Keratinocyte (primary cell): ENCODE measurements around the gene PI3. TPM values are rescaled to one million over a fixed set of nuclear protein-coding genes. Genes with fewer than 3 reads are reported as not detected.

Experiments used
- DNase-seq: peaks from one replicate; pipeline ENCODE4 v3.0.0-alpha.2; 2011; ENCODE audit warnings: low read depth, missing footprints, low spot score
- FAIRE-seq: peaks from 2 replicates; lab custom pipeline; 2011; peaks lifted over from hg19 to GRCh38; lab: Jason Lieb, UNC
- H2AFZ ChIP-seq: 2 replicates; pipeline ENCODE4 v1.6.0; 2012; ENCODE audit warnings: low read length, control low read depth, inconsistent platforms; ENCODE audit not compliant: control insufficient read depth
- H3K27ac ChIP-seq: 2 replicates; pipeline ENCODE4 v1.5.1; 2011; ENCODE audit warnings: low read length; ENCODE audit not compliant: control insufficient read depth, insufficient read depth
- H3K27me3 ChIP-seq: 3 replicates; pipeline ENCODE4 v1.6.0; 2011; ENCODE audit warnings: low read length; ENCODE audit not compliant: control insufficient read depth, insufficient read depth; ENCODE audit errors: extremely low read depth
- H3K36me3 ChIP-seq, 2 experiments: 2 replicates in 1 of 2; 3 replicates in 1 of 2; pipeline ENCODE4 v1.5.1; 2011; ENCODE audit warnings: low read length in 2 of 2, mild to moderate bottlenecking in 1 of 2; ENCODE audit not compliant: control insufficient read depth in 2 of 2, insufficient read depth in 2 of 2; ENCODE audit errors: extremely low read depth in 1 of 2
- H3K4me1 ChIP-seq: 3 replicates; pipeline ENCODE4 v1.5.1; 2011; ENCODE audit warnings: low read length; ENCODE audit not compliant: control insufficient read depth, insufficient read depth; ENCODE audit errors: extremely low read depth
- H3K4me2 ChIP-seq: 3 replicates; pipeline ENCODE4 v1.6.0; 2011; ENCODE audit warnings: low read depth, low read length; ENCODE audit not compliant: control insufficient read depth, insufficient read depth; ENCODE audit errors: extremely low read depth
- H3K4me3 ChIP-seq, 3 experiments: fragments of 200-600 bp in 1 of 3; sonication (generic) in 1 of 3; 2 replicates in 2 of 3; 3 replicates in 1 of 3; pipeline ENCODE4 v1.5.1; 2011 to 2016; ENCODE audit warnings: low read length in 3 of 3, mild to moderate bottlenecking in 3 of 3, control low read depth in 2 of 3, inconsistent platforms in 1 of 3, low read depth in 1 of 3, mixed read lengths in 1 of 3, mixed run types in 1 of 3, moderate library complexity in 1 of 3; ENCODE audit not compliant: control insufficient read depth in 2 of 3, insufficient read depth in 2 of 3; ENCODE audit errors: extremely low read depth in 1 of 3
- H3K79me2 ChIP-seq: 2 replicates; pipeline ENCODE4 v1.6.0; 2012; ENCODE audit warnings: low read length; ENCODE audit not compliant: control insufficient read depth, insufficient read depth
- H3K9ac ChIP-seq: 3 replicates; pipeline ENCODE4 v1.6.0; 2011; ENCODE audit warnings: low read length; ENCODE audit not compliant: control insufficient read depth, insufficient read depth; ENCODE audit errors: extremely low read depth
- H3K9me1 ChIP-seq: 3 replicates; pipeline ENCODE4 v1.6.0; 2011; ENCODE audit warnings: low read length; ENCODE audit not compliant: control insufficient read depth, insufficient read depth; ENCODE audit errors: extremely low read depth
- H3K9me3 ChIP-seq: 2 replicates; pipeline ENCODE4 v1.5.1; 2012; ENCODE audit warnings: low read depth, low read length; ENCODE audit not compliant: control insufficient read depth
- H4K20me1 ChIP-seq: 3 replicates; pipeline ENCODE4 v1.6.0; 2011; ENCODE audit warnings: low read length; ENCODE audit not compliant: control insufficient read depth, insufficient read depth; ENCODE audit errors: extremely low read depth
- CTCF ChIP-seq, 3 experiments: IDR thresholded peaks in 1 of 3; conservative IDR thresholded peaks in 1 of 3; optimal IDR thresholded peaks in 1 of 3; 2 replicates in 2 of 3; 3 replicates in 1 of 3; pipeline versions ENCODE3 to v1.5.1; 2011; ENCODE audit warnings: low read length in 3 of 3, mild to moderate bottlenecking in 3 of 3, moderate library complexity in 2 of 3, control low read depth in 1 of 3, inconsistent platforms in 1 of 3; ENCODE audit not compliant: insufficient read depth in 2 of 3; ENCODE audit errors: extremely low read depth in 1 of 3
- EZH2 ChIP-seq: IDR thresholded peaks from one replicate; pipeline ENCODE4 v1.6.1; 2012; ENCODE audit warnings: inconsistent platforms, mild to moderate bottlenecking, low read length, moderate library complexity
- dilution Hi-C: fragments of 300-500 bp; cut with MboI; formaldehyde crosslinking; loops from one replicate; pipeline ENCODE4 v1.7.0; 2020; ENCODE audit warnings: low sequenced_read_pairs; ENCODE audit not compliant: extremely low pct_ligation_motif_present
- polyA plus RNA-seq, 5 experiments: library from polyadenylated mRNA; depleted of rRNA in 3 of 5; stranded (reverse) in 3 of 5; stranded (forward) in 1 of 5; unstranded in 1 of 5; fragments of >200 nt; gene quantifications; 1 replicate in 1 of 5; 2 replicates in 3 of 5; 3 replicates in 1 of 5; pipeline versions ENCODE4 v1.2.1 to v1.2.3, GENCODE V29; 2011 to 2012; ENCODE audit warnings: missing spikeins in 2 of 5, low read depth in 1 of 5, low replicate concordance in 1 of 5

The PI3 gene
- polyA plus RNA-seq, 1 donor (not counting 4 experiments of a cell fraction or from before 2014, with no cell fraction given) = 71.1 TPM

- no peak for TF ChIP-seq EZH2
- TF ChIP-seq CTCF (optimal IDR thresholded peaks at IDR 0.05 in 1 of 3, IDR thresholded peaks at IDR 0.05 in 1 of 3, conservative IDR thresholded peaks at IDR 0.05 in 1 of 3; ENCODE audit: extremely low read depth in 1 of 3, insufficient read depth in 2 of 3, low read length in 3 of 3) = no peak
- dilution Hi-C loops = no loop called here
- no peaks in the 10 kb centered on the region for H4K20me1 ChIP-seq
- H3K4me2 ChIP-seq = no peak overlapping the region
- no peaks in the 10 kb centered on the region for H3K9me1 ChIP-seq
- FAIRE-seq = no peak
- H3K36me3 ChIP-seq = no peaks in the 10 kb centered on the region
- no peak overlapping the region for H2AFZ ChIP-seq
- no peak for DNase-seq
- no peaks in the 10 kb centered on the region for H3K27me3 ChIP-seq
- peaks cover 6% of the 10 kb centered on the region for H3K4me1 ChIP-seq
- no peak overlapping the region for H3K27ac ChIP-seq
- H3K4me3 ChIP-seq = no peak overlapping the region
- H3K9ac ChIP-seq = no peak overlapping the region
- H3K9me3 ChIP-seq = no peaks in the 10 kb centered on the region
- no peaks in the 10 kb centered on the region for H3K79me2 ChIP-seq
Measured at GRCh38 chr20:45140836-45141235, 33.9 kb upstream of the PI3 start.

- no peaks in the 10 kb centered on the region for H4K20me1 ChIP-seq
Measured at GRCh38 chr20:45149062-45149461, 25.6 kb upstream of the PI3 start.

GRCh38 chr20:45152405-45152804 is 22.3 kb upstream of the PI3 start:
- Histone ChIP-seq H3K36me3 (no peaks in the 10 kb centered on the region), H3K9me1 (no peaks in the 10 kb centered on the region), H3K9me3 (no peaks in the 10 kb centered on the region), H3K4me3 (no peak overlapping the region), H2AFZ (no peak overlapping the region), H3K4me2 (no peak overlapping the region), H3K27ac (no peak overlapping the region), H3K79me2 (no peaks in the 10 kb centered on the region), H4K20me1 (no peaks in the 10 kb centered on the region), H3K27me3 (peaks cover 5% of the 10 kb centered on the region), H3K9ac (no peak overlapping the region), H3K4me1 (peaks cover under 1% of the 10 kb centered on the region)
- dilution Hi-C loops = no loop called here
- TF ChIP-seq EZH2 (no peak), CTCF (optimal IDR thresholded peaks at IDR 0.05 in 1 of 3, IDR thresholded peaks at IDR 0.05 in 1 of 3, conservative IDR thresholded peaks at IDR 0.05 in 1 of 3; ENCODE audit: extremely low read depth in 1 of 3, insufficient read depth in 2 of 3, low read length in 3 of 3) (no peak)
- DNase-seq = no peak
- no peak for FAIRE-seq

More at GRCh38 chr20:45149062-45149461, 25.6 kb upstream of the PI3 start:
- Histone ChIP-seq H3K36me3 (no peaks in the 10 kb centered on the region), H3K27ac (no peak overlapping the region), H3K9me3 (no peaks in the 10 kb centered on the region), H3K9ac (no peak overlapping the region), H2AFZ (no peak overlapping the region), H3K4me2 (no peak overlapping the region), H3K9me1 (no peaks in the 10 kb centered on the region), H3K4me1 (no peaks in the 10 kb centered on the region), H3K4me3 (no peak overlapping the region), H3K27me3 (peaks cover 10% of the 10 kb centered on the region), H3K79me2 (no peaks in the 10 kb centered on the region)
- dilution Hi-C loops = no loop called here
- DNase-seq (no peak), FAIRE-seq (no peak)
- no peak for TF ChIP-seq EZH2
